GM21786 (cell line): ENCODE data around the gene TBC1D24.
"Not testable (repeated sequence)": the region's sequence is repeated elsewhere in the genome, so short reads cannot be mapped to it uniquely, and the experiment has no call there.

Experiments
- ATAC-seq: cut with Tn5 transposase; IDR thresholded peaks from one replicate; pipeline ENCODE4 v1.9.1; 2021; ENCODE audit not compliant: unreplicated experiment

The TBC1D24 gene

GRCh38 chr16:2529961-2530628 lies 55.2 kb downstream of the TBC1D24 start:
- no peak for ATAC-seq

GRCh38 chr16:2530629-2531318 lies 55.8 kb downstream of the TBC1D24 start:
- no peak for ATAC-seq

GRCh38 chr16:2531371-2531695 lies 56.4 kb downstream of the TBC1D24 start, which contains the start of gene CEMP1:
Gene CEMP1, minus strand, starts transcription at chr16:2531408. Its CDS starts 335 bp downstream, at chr16:2531073.
- ATAC-seq = no peak

- peak; percentile 84 for ATAC-seq
These were observed 57.0 kb downstream of the TBC1D24 start for GRCh38 chr16:2531696-2532493.

GRCh38 chr16:2532494-2533141 lies 57.7 kb downstream of the TBC1D24 start:
- no peak for ATAC-seq

- not testable (repeated sequence) for ATAC-seq
These were observed 58.3 kb downstream of the TBC1D24 start for GRCh38 chr16:2533142-2533755.

GRCh38 chr16:2533912-2534311 lies 59.0 kb downstream of the TBC1D24 start:
- no peak for ATAC-seq

- not testable (repeated sequence) for ATAC-seq
These were observed 59.4 kb downstream of the TBC1D24 start for GRCh38 chr16:2534335-2534734.

GRCh38 chr16:2535625-2536013 lies 60.7 kb downstream of the TBC1D24 start:
- no peak for ATAC-seq

GRCh38 chr16:2537451-2538379 lies 62.8 kb downstream of the TBC1D24 start, which contains the start of gene PDPK1:
Gene PDPK1, plus strand, starts transcription at chr16:2538021. Its CDS starts 92 bp downstream, at chr16:2538113.
- peak; percentile 80 for ATAC-seq

- ATAC-seq = not testable (repeated sequence)
These were observed 64.4 kb downstream of the TBC1D24 start for GRCh38 chr16:2539192-2539844.

GRCh38 chr16:2539845-2540458 lies 65.0 kb downstream of the TBC1D24 start:
- ATAC-seq = not testable (repeated sequence)

GRCh38 chr16:2540912-2541311 lies 66.0 kb downstream of the TBC1D24 start:
- ATAC-seq = not testable (repeated sequence)

- ATAC-seq = not testable (repeated sequence)
These were observed 66.5 kb downstream of the TBC1D24 start for GRCh38 chr16:2541409-2541808.

- not testable (repeated sequence) for ATAC-seq
These were observed 68.8 kb downstream of the TBC1D24 start for GRCh38 chr16:2543771-2544170.

GRCh38 chr16:2550283-2550878 lies 75.5 kb downstream of the TBC1D24 start:
- ATAC-seq = not testable (repeated sequence)

- ATAC-seq = not testable (repeated sequence)
These were observed 76.5 kb downstream of the TBC1D24 start for GRCh38 chr16:2551420-2551889.
